ENCODE results near the gene ZSWIM5.
A peak's percentile ranks its signal among the peaks of the same experiment; 100 is the strongest.
"Not testable (repeated sequence)": the region's sequence is repeated elsewhere in the genome, so short reads cannot be mapped to it uniquely, and the experiment has no call there.

The ZSWIM5 gene

DNA sequence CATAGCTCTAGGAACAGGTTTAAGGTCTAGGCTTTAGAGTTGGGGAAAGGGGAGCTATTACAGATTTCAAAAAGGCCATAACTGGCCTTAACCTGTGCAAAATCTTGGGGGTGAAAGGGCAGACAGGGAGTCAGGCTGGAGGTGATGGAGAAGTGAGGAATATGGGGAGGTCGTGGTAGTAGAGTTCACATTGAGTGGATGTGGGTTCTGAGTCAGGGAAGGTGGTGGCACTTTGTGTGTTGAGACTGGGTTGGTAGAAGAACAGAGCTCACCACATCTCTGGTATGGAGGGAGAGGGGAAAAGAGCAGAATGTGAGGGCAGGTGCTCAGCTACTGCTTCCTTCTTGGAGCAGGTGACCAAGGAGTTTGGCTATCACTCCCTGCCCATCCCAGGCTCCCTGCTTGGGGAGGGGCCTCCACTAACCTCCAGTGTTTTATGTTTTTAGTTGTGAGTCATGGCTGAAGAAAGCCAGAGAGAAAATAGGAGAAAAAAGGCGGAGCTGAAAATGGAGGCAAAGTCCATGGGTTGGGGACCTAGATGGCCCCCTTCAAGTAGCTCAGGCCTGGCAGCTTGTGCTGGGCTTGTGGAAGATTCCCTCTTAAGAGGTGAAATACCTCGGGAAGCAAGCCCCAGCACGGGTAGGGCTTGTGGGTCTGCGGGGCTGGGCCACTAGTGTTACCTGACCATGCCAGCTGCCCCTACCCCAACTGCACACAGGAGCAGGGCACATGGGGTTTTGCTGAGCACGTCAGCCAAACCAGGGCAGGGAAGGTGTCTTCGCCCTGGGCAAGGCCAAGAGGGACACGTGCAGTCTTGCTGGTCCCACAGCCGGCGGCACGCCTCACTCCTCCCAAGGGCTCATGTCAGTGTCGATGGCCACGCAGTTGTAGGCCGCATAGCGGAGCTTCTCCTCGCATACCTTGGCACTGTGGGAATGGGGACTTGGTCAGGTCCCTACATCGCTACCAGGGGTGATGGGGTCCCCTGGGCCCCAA is 203.5 kb downstream of the ZSWIM5 start:
- no peak for DNase-seq (ENCODE audit: low spot score)

DNA sequence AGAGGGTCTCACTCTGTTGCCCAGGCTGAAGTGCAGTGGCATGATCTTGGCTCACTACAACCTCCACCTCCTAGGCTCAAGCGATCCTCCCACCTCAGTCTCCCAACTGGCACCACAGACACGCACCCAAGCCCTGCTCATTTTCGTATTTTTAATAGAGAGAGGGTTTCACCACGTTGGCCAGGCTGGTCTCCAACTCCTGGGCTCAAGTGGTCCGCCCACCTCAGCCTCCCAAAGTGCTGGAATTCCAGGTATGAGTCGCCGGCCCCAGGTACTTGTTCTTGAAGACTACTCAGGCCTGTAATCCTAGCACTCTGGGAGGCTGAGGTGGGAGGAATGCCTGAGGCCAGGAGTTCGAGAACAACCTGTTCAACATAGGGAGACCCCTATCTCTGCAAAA is 204.8 kb downstream of the ZSWIM5 start:
- DNase-seq (ENCODE audit: low spot score) = not testable (repeated sequence)

DNA sequence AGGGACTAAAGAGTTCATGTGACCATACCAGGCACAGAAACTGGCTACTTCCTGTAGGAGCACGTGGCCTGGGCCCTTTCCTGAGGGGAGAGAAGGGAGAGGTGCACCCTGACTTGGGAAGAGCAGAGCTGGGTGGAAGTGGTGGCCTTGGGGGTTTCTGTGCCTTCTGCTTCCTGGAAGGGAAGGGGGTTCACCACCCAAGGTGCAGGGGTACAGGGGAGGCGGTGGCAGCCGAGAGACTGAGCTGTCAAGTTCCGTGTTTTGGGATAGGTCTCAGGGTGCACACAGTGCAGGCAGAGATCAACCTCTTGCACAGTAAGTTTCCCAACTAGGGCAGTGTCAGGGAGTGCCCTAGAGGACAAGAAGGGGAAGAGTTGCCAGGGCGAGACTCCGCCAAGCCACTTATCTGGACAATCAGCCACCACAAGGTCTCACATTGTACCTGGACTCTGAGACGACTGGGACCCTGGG is 205.4 kb downstream of the ZSWIM5 start:
- no peak for DNase-seq (ENCODE audit: low spot score)

DNA sequence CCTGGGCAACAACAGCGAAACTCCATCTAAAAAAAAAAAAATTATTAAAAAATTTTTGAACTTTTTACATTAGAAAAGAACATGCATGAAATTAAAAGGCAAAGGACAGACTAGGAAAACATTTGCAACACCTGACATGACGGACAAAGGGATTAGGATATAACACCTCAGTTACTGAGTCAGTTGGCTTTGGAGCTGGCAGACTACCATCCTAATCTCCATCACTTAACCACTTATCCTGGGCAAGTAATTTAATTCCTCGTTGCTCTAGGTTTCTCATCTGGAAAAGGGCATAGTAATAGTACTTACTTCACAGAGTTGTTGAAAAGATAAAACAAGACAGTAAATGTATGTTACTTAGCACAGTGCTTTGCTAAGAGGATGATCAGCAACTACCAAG is 207.2 kb downstream of the ZSWIM5 start:
- no peak for DNase-seq (ENCODE audit: low spot score)

DNA sequence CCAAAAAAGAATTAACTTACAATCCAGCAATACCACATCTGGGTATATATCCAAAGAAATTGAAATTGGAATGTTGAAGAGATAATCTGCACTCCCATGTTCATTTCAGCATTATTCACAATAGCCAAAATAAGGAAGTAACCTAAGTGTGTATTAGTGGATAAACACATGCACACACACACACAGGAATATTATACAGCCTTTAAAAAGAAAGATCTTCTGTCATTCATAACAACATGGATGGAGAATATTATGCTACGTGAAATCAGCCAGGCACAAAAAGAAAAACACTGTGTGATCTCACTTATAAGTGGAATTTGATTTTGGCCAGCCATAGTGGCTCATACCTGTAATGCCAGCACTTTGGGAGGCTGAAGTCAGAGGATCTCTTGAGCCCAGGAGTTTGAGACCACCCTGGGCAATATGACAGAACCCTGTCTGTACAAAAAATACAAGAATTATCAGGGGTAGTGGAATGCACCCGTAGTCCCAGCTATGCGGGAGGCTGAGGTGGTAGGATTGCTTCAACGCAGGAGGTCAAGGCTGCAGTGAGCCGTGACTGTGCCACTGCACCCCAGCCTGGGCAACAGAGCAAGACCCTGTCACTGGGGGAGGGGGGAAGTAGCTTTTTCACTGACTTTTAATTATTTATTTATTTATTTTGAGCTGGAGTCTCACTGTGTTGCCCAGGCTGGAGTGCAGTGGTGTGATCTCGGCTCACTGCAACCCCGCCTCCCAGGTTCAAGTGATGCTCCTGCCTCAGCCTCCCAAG is 210.8 kb downstream of the ZSWIM5 start:
- DNase-seq (ENCODE audit: low spot score) = no peak

DNA sequence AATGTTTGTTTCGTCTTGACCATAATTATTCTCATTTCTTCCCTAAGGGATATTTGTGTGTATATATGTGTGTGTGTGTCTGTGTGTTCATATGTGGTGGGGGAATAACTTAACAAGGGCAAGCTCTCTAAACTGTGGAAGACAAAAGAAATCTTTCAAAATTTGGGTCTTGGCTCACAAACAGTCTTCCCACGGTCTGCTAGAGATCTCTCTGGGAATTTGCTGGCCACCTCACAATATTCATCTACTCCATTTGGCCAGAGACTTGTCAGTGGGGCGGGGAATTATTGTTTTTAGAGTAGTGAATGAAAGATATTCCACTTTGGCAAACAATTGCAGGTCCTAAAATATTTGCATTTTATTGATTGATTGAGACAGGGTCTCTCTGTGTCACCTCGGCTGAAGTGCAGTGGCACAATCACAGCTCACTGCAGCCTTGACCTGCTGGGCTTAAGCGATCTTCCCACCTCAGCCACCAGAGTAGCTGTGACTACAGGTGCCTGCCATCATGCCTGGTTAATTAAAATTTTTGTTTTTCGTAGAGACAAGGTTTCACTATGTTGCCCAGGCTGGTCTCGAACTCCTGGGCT is 212.0 kb downstream of the ZSWIM5 start:
- no peak for DNase-seq (ENCODE audit: low spot score)

DNA sequence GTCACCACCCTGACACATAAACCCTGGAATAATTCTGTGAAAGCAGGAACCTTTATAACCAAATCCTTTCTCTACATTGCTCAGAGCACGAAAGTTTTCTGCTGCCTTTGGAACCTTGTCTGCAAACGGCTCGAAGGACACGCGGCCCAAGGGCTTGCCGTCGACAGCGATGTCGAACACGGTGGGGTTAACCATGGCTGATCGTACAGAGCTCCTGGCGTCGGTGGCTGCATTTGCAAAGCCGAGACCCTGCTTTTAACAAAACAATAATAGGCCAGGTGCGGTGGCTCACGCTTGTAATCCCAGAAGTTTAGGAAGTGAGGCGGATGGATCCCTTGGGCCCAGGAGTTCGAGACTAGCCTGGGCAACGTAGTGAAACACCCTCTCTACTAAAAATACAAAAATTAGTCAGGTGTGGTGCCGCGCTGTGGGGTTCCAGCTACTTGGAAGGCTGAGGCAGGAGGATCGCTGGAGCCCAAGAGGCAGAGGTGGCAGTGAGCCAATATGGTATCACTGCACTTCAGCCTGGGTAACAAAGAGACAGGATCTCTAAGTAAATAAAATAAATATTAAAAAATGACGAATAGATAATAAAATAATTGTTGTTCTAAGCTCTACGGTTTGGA is 217.8 kb downstream of the ZSWIM5 start:
- no peak for DNase-seq (ENCODE audit: low spot score)

DNA sequence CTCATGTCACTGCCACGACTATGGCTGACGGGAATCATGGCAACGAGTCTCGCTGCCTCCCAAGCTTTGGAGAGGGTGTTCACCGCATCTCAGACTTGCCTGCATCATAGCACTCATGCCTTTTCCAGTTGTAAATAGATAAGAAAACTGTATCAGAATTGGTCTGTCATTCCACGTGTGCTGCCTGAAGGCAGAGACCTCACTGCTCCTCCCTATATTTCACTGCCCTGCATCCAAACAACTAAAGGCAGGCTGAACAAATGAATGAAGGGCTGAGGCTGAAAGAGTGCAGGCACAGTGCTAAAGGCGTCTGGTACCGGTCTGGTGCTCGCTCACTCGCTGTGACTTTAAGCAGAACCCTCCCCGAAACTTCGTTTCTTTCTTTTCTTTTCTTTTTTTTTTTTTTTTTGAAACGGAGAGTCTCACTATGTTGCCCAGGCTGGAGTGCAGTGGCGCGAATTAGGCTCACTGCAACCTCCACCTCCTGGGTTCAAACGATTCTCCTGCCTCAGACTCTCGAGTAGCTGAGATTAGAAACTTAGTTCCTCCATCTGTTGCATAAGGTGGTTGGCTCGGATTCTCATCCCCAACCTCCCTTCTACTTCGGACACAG is 220.6 kb downstream of the ZSWIM5 start:
- peak; percentile 57 for DNase-seq (ENCODE audit: low spot score)

DNA sequence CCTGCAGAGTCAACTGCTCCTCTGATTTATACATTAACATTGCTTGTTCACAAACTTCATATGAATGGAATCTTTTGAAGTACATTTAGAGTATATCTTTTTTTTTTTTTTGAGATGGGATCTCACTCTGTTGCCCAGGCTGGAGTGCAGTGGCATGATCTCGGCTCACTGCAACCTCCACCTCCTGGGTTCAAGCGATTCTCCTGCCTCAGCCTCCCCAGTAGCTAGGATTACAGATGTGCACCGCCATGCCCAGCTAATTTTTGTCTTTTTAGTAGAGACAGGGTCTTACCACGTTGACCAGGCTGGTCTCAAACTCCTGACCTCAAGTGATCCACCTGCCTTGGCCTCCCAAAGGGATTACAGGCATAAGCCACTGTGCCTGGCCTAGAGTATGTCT is 229.0 kb downstream of the ZSWIM5 start:
- DNase-seq (ENCODE audit: low spot score) = not testable (repeated sequence)

DNA sequence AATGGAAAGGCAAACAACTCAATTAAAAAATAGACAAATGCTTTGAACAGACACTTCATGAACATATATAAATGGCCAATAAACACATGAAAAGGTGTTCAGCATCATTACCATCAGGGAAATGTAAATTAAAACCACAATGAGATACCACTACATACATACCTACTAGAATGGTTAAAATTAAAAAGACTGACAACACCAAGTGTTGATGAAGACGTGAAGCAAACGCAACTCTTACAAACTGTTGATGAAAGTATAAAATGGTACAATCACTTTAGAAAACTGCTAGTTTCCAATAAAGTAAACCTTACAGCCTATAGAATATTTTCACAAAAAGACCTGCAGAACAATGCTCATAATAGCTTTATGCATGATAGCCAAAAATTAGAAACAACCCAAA is 230.2 kb downstream of the ZSWIM5 start:
- no peak for DNase-seq (ENCODE audit: low spot score)

DNA sequence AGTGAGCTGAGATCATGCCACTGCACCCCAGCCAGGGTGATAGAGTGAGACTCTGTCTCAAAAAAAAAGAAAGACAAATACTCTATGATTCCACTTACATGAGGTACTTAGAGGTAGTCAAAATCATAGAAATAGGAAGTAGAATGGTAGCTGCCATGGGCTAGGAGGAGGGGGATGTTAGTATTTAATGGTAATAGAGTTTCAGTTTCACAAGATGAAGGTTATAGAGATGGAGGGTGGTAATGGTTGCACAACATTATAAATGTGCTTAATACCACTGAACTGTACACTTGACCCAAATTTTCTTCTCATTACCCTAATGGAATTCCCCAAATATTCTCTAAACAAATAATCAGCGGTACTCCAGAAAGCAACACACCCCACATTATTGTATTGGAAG is 232.8 kb downstream of the ZSWIM5 start:
- DNase-seq (ENCODE audit: low spot score) = no peak

DNA sequence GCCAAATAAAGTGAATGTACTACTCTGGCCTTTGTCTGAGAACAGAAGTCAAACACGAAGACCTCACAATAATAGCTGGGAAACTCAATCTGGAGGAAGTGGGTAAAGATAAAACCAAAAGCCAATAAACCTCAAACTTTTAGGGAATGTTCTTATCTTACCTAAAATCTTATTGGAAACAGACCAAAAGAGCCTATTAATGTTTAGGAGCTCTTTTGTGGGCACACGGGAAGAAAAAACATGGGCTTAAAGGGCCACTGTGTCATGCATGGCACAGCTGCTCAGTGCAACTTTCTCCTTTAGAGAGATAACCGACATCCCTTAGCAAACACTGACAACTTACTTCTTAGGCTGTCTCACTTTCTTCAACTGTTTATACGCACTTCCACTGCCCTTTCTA is 236.1 kb downstream of the ZSWIM5 start:
- no peak for DNase-seq (ENCODE audit: low spot score)

Measured in hematopoietic multipotent progenitor cell treated with erythropoietin and hydrocortisone succinate and interleukin-3 and kit ligand, for 15 days (in vitro differentiated cells).